Adrenal gland (tissue), 5 donors: ENCODE results near the gene NUP153.

Source experiments
- CTCF ChIP-seq, 6 experiments: fragments of 450-650 bp in 4 of 6; fragments of 200-600 bp in 2 of 6; sonication (generic) in 1 of 6; IDR thresholded peaks; 1 replicate in 5 of 6; 2 replicates in 1 of 6; pipeline versions ENCODE4 v1.5.1 to v1.8.0; 2016 to 2021; ENCODE audit warnings: antibody characterized with exemption in 6 of 6, mild to moderate bottlenecking in 2 of 6, moderate library complexity in 1 of 6
- POLR2A ChIP-seq, 2 donors: fragments of 450-650 bp; IDR thresholded peaks; one replicate each; pipeline ENCODE4 v1.6.1; 2017; ENCODE audit warnings: antibody characterized with exemption in 2 of 2, mild to moderate bottlenecking in 2 of 2, moderate library complexity in 1 of 2
- donor health status: DM: no; HTN: no; CAD: no.

GRCh38 chr6:17633465-17634188 lies 73.1 kb downstream of the NUP153 start:
- TF ChIP-seq CTCF (IDR thresholded peaks at IDR 0.05) (no peak), POLR2A (IDR thresholded peaks at IDR 0.05) (no peak)
